Anterior cingulate cortex (tissue), 58 donors: ENCODE data around the gene PCNX2.
"Not testable (repeated sequence)": the region's sequence is repeated elsewhere in the genome, so short reads cannot be mapped to it uniquely, and the experiment has no call there.

ENCODE experiments used
- DNase-seq, 58 donors: peaks; one replicate each; lab custom pipeline; 2025; lab: John Stamatoyannopoulos, UW

PCNX2 gene

DNA sequence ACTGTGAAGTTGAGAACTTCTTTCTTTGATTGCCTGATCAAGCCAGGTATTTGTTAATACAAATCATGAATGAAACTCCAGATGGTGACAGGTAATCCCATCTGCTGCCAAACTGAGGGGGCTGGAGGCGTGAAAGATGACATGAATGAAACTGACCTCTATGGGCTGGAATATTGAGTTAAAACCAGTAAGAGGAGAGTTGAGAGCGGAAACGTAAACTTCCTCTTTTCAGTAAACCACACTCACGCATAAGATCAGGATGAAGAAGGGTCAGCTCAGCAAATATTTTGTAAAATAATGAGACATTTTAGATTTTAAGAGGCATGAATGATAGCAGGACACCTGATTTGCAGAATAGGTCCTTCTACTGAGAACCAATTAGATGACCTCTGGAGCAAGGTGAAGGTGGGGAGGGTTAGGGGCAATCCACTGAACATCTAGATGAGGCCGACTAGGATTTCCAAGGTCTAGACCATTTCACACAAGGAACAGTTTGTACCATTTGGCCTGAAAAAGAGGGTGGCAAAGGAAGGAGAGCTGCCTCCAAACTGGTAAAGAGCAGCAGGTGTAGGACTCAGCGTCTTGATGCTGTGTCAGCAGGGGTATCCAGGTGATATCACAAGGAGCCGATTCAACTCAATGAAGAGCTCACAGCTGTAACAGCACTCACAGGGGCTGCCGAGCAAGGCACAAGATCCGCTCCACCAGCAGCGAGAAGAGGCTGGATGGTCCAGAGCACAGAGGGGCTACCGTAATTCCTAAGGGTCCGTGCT, 212.6 kb downstream of the PCNX2 start:
- DNase-seq, result no peak

DNA sequence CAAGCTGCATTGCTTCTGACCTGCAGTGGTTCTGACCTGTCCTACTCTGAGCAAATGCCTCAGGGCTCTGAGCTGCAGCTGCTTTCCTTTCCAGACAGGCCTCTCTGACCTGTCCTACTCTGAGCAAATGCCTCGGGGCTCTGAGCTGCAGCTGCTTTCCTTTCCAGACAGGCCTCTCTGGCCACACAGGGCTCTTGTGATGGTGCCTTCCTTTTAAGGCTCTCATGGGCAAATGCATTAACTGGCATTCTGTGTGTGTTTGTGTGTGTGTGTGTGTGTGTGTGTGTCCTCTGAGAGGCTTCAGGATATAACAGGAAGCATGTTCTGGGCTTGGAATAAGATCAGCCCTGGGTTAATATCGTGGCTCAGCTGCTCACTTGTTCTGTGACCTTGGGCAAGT, 213.8 kb downstream of the PCNX2 start:
- DNase-seq, result no peak

DNA sequence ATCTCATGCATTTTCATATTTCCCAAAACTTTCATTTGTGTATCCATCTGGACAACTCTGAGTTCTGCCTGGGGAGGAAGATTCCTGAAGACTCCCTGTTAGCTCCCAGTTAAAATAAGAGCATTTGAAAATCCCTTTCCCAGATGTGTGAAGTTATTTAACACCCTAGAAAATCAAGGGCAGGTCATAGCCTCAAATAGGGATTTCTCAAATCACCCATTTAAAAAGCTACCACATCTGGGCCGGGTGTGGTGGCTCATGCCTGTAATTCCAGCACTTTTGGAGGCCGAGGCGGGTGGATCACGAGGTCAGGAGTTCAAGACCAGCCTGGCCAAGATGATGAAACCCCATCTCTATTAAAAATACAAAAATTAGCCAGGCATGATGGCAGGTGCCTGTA, 214.7 kb downstream of the PCNX2 start:
- DNase-seq, result not testable (repeated sequence)

DNA sequence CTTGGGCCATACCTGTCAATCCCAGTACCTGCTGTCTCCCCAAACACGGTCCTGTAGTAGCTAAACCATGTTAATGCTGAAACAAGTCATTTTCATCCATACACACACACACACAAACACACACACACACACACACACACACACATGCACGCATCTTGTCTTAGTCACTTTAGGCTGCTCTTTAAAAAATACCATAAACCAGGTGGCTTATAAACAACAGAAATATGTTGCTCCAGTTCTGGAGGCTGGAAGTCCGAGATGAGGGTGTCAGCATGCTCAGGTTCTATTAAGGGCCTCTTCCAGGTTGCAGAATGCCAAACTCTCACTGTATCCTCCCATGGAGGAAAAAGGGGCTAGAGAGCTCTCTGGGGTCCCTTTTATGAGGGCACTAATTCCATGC, 215.2 kb downstream of the PCNX2 start:
- no peak for DNase-seq

DNA sequence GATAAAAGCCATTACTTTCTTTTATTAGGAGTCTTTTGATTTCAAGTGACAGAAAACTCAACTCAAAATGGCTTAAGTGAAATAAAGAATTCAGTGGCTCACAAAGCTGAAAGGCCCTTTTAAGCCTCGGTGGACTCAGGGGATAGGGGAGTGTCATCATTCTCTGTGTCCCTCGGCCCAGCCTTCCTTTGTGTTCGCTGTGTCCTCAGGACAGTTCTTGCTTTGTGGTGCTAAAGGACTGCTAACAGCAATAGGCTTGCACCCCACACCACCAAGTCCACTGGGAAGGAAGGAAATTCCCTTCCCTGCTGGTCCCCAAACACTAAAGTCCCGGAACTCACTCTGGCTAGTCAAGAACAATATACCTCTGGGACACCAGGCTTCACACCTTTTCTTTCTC, 216.0 kb downstream of the PCNX2 start:
- no peak for DNase-seq

DNA sequence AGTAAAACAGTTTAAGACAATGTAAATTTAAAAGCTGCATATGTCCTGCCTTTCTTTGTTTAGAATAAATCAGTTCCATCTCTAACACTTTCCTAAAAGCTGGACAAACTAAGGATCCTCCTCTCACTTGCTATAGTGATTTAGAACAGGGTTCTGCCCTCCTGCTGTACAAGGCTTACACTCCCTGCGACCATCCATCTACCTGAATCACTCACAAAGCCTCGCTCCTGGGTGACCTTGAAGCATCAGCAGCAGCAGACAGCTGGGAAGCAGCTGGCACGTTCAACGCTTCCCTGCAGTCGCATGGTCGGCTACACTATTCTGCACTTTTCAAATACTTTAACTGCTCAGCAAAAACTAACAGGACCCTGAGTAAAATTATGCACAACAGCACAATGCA, 217.1 kb downstream of the PCNX2 start:
- no peak for DNase-seq

DNA sequence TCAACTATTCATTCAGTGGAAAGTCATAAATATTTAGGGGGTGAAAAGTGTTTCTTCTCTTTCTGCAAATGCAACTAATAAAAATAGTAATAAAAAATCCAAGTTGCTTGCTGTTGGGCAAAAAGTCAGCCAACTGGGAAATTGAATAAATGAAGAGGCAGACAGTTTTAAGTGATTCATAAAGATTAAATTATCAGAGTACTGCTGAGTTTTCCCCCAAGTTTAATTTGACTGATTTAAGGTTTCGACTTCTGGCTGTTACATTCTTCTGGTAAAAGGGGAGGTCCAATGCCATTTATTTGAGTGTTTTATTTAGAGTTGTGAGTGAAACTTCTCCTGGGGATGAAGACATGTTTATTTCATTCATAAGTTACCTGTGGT, 219.6 kb downstream of the PCNX2 start:
- no peak for DNase-seq

DNA sequence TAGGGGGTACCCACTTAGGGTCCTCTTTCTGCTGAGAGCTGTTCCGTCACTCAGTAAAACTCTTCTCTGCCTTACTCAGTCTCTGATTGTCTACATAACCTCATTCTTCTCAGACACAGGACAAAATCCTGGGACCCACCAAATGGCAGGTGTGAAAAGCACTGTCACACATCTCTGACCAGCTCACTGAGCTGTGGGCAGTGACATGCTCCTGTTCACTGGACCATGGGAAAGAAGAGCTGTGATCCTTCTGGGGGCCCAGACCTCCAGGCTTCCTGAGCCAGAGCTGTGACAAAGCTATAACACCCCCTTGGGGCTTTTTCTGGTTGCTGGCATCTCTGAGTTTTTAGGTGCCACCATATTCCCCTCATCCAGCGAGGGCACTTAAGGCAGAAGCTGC, 229.4 kb downstream of the PCNX2 start:
- no peak for DNase-seq

DNA sequence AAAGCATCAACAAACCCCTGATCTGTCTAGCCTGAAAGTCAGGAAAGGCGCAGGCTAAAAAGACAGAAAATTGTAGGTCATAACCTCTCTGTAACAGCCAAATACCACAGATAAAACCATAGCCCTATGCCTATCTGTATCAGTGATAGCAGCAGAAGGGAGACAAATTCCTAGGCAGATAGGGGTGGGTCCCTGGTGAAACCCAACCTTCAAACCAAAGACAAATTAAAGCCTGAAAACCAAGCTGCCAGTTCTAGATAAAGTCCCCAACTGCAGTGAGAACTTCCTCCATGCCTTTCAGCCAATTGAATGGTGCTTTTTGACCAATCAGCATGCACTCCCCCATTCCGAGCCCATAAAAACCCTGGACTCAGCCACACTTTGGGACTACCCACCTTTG, 229.8 kb downstream of the PCNX2 start:
- DNase-seq, result no peak

DNA sequence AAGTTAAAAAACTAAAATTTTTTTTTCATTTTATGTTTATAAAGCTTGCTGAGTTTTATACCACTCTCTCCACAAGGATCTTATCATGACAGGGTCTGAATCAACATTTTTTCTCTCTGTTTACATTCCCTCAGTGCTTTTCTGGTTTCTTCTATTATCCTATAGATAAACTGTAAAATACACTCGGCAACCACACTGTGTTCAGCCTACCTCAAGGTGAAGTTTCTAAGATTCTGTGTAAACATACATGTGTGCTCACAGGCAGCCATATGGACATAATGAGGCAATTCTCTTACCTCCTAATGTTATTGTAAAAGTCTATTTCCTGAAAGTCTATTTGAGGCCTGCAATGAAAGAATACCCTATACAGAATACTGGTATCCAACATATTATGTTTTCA, 230.5 kb downstream of the PCNX2 start:
- no peak for DNase-seq

DNA sequence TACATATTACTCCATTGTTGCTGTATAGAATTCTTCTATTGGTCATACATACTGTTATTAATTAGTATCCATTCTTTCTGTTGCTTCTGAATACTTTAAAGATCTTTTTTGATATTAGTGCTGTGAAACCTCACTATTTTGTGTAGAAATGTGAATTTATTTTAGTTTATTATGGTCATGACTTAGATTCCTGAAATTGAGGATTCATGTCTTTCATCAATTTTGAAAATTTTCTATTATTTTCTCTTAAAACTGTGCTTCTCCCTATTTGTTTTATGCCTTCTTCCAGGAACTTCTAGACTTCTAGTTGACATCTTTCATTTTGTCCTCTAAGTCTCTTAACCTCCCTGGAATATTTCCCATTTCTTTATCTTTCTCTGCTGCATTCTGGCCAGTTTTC, 232.1 kb downstream of the PCNX2 start:
- DNase-seq, result no peak

DNA sequence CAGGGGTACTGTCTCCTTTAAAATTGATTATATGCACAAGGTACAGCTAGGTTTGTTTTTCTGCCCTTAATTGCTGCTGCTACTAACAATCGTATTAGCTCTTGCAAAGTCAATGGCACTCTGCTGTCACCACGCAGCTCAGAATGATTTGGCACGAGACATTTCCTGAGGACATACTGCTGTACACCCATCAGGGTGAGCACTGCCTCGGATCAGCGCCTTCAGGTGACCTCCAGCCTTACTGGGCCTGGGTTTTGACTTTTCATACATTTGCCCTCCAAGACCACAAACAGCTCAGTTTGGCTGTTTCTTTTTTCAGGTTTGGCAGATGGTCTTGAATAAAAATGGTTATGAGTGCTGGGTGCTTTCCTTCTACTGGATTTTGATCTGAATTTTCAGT, 234.3 kb downstream of the PCNX2 start:
- no peak for DNase-seq

DNA sequence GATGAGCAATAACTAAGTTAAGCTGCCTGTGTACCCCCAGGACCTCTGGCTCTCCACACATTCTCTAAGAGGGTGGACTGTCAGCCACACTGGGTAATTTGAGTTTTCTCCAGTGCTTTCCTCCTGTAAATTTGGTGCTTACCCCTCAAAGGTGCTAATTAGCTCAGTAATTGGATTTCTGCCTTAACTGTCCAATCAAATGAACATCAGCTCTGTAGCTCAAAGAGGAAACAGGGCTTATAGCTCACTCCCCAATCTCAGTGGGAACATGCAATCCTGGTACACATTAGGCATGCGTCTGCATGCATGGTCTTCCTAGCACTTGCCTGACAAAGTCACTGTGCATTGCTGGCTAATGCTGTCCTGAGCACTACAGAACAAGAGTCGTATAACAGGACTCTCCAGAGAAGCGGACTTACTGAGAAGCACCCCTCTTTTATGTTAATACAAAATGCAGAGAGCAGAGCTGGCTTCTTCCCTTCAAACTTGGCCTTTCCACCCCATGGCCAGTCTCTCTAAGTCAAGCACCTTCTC, 235.0 kb downstream of the PCNX2 start:
- no peak for DNase-seq

DNA sequence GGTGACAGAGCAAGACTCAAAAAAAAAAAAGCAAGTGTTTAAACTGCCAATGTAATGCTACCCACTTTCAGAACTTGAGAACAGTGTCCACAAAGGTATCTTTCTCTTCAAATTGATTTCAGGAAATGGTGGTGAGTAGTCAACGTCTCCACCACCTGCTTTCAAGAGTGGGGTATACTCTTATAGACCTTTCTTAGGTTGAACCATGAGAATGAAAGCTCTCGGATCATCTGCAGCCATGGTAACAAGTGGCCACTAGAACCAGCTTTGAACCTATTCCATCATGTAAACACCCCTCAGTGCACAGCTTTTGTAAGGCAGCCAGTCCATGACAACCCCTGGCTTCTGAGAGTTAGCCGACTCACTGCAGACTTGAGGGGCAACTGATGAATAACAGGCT, 237.7 kb downstream of the PCNX2 start:
- no peak for DNase-seq

DNA sequence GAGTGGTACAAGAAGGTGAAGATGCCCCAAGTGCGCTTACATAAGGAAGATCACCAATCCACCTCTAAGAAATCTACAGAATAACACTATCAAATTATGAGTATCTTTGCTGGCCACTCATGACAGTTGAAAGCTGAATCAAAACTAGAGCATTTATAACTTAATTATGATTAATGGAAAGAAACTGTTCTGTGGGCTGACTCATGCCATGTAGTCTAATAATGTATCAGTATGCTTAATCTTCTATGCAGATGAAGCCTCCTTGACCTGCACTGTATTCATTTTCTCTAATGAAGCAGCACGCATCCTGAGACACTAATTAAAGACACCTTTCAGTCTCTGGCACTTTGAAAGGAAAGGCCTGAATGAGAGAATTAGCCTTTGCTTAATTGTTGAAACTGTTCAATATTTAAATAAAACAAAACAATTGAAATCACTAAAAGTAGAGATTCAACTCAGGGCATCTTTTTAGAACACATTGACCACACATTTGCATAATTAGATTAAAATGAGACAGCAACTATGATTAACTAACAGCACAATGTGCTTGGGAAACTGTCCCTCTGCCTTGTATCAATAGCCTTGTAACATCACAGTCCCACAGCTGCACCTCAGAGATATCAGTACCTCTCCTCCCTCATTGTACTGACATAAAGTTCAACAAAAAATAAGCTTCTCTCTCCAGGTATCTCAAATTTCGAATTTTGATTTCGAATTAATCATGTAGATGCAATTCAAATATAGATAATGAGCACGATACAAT, 239.5 kb downstream of the PCNX2 start:
- DNase-seq, result no peak

DNA sequence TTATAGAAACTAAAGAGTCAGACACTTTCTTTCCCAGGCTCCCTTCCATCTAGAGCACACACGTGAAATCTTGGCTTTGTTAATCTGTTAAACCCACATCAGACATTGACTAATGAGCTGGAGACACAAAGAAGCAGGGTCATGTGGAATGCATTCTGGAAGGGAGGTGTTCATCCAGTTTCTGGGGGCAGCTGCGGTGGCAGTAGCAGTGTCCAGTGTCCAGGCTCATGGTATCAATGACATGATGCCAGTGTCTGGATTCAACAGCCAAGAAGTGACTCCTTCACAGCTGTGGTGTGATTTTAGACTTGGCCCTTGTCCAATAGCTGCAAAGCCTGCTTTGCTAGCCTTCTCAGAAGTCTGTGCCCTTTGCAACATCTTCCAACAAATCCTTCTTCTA, 249.9 kb downstream of the PCNX2 start:
- peak in 1 of 58 donors; percentile 3 for DNase-seq

DNA sequence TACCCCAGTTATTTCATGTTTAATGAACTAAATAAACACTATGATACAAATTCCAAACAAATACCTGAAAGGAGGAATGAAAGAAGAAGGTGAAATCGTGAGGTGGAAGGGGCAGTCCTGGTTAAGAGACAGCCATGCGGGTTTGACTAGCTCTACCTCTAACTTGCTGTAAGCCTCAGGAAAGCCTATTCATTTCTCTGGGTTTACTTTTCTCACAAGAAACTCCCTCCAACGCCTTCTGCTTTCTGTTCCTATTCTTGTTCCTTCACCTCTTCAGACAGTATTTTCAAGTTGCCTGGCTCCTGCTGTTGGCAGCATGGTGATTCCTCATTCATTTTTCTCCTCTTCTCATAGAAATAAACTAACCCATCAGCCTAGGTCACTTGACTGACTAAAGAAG, 252.7 kb downstream of the PCNX2 start:
- no peak for DNase-seq

DNA sequence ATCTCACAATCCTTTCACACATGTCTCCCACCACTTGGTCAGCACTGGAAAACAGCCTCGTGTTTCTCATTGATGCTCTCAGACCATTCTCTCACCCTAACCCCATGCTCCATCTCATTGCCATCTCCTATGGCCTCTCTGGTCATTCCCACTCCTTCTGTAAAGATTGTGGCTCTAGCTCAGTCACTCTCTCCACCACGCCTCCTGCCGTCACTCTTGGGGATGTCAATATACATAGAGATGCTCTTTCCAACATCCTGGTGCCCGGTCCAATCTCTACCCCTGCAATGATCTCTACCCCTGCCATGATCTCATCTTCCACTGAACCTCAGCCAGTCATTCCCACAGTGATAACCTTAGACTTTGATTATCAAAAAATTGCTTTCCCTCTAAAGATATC, 255.0 kb downstream of the PCNX2 start:
- no peak for DNase-seq

DNA sequence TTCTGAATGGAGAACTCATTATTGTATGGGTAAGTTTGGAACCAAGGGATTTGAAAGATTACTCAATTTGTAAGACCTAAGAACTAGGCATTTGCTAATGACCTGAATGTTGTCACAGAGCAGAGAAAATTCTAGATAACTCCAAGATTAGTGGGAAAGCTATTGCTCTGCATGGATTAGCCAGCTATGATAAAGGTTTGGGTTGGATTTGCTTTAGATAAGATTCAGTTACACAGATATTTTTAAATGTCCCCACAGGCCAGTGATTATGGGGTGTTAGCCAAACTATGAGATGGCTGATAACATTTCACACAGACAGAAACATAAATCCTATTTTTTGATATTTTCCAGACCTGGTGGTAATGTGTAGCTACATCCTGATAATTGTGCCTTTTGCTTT, 256.9 kb downstream of the PCNX2 start:
- DNase-seq, result no peak

DNA sequence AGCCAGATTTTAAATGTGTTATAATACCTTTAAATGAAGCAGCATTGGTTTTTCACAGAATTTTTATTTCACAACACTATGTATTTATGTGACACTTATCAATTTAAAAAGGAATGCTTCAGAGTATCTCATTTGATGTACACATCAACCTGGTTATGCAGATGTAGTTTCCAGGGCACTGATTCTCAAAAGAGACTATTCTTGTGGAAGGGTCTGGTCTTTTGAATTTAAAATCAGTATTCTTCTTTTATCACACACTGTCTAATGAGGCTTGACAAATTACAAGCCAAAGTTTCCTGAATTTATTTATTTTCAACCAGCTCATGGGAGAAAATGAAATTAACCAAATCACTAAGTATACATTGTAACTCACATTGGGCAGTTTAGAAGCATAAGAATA, 257.7 kb downstream of the PCNX2 start:
- no peak for DNase-seq

DNA sequence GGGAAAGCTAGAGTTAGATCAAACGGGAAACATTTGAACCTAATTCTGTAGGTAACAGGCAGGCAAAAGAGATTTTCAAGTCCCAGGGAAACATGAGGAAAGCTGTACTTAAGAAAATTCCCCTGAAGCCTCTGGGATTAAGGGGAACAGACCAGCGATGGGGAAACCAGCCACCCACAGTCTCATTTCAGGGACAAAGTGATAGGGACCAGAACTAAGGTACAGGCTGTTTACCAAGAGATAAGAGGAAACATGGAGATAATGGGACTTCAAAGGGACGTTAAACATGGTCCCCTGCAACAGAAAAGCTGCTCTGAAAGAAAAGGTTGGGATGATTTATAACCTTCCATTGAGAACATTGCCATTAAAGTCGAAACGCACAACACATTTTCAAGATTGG, 260.7 kb downstream of the PCNX2 start:
- DNase-seq, result no peak

DNA sequence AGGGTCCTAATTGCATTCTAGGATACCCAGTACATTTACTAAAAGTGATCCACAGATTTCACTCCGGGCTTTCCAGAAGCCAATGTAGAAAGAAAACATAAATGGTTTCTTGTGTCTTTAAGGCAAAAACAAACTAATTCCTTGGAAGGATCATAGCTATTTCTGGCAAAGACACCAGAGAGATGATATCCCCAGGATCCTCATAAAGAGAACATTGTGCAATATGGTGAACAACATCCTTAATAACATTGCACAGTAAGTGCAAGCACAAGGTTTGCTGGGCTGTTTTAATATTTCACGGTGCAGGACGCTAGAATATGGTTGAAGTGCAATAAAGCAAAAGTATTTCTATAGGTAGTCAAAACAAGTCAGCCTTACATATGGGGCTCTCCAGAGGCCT, 262.2 kb downstream of the PCNX2 start:
- DNase-seq, result no peak
